ENCODE results near the gene NINJ2.
"Not testable (repeated sequence)": the region's sequence is repeated elsewhere in the genome, so short reads cannot be mapped to it uniquely, and the experiment has no call there.

Gene NINJ2

GRCh38 chr12:704516-705242 is 41.4 kb upstream of the NINJ2 start:
- Histone ChIP-seq H3K36me3 (ENCODE audit: insufficient read depth, low read length) (no peaks in the 10 kb centered on the region), H4K20me1 (ENCODE audit: insufficient read depth, low read length) (no peaks in the 10 kb centered on the region), H3K4me3 (ENCODE audit: low read depth in 1 of 2, low read length in 2 of 2) (no peak overlapping the region), H2AFZ (ENCODE audit: low read depth, low read length) (no peak overlapping the region), H3K4me1 (ENCODE audit: insufficient read depth, low read length) (no peaks in the 10 kb centered on the region), H3K27ac (ENCODE audit: low read length) (no peak overlapping the region), H3K9me3 (ENCODE audit: insufficient read depth, low read length, severe bottlenecking) (no peaks in the 10 kb centered on the region), H3K9ac (ENCODE audit: low read depth, low read length) (no peak overlapping the region), H3K79me2 (ENCODE audit: insufficient read depth, low read length) (no peaks in the 10 kb centered on the region), H3K4me2 (ENCODE audit: insufficient read depth, low read length) (no peak overlapping the region), H3K27me3 (ENCODE audit: insufficient read depth, low read length, poor library complexity) (no peaks in the 10 kb centered on the region)
- TF ChIP-seq EZH2 (IDR thresholded peaks at IDR 0.05; ENCODE audit: borderline replicate concordance, low read depth, low read length, severe bottlenecking) (no peak), CTCF (IDR thresholded peaks at IDR 0.05; ENCODE audit: borderline replicate concordance, extremely low read depth, low read length, poor library complexity, severe bottlenecking) (no peak)
- DNase-seq (no peak), ATAC-seq (ENCODE audit: insufficient read depth, low read depth) (no peak)

GRCh38 chr12:701896-702539 is 38.8 kb upstream of the NINJ2 start:
- Histone ChIP-seq H3K27ac (ENCODE audit: low read length) (no peak overlapping the region), H2AFZ (ENCODE audit: low read depth, low read length) (no peak overlapping the region), H3K4me1 (ENCODE audit: insufficient read depth, low read length) (no peaks in the 10 kb centered on the region), H3K79me2 (ENCODE audit: insufficient read depth, low read length) (no peaks in the 10 kb centered on the region), H3K9ac (ENCODE audit: low read depth, low read length) (no peak overlapping the region), H3K4me2 (ENCODE audit: insufficient read depth, low read length) (no peak overlapping the region), H4K20me1 (ENCODE audit: insufficient read depth, low read length) (no peaks in the 10 kb centered on the region), H3K4me3 (ENCODE audit: low read depth in 1 of 2, low read length in 2 of 2) (no peak overlapping the region), H3K9me3 (ENCODE audit: insufficient read depth, low read length, severe bottlenecking) (peaks cover 7% of the 10 kb centered on the region), H3K27me3 (ENCODE audit: insufficient read depth, low read length, poor library complexity) (no peaks in the 10 kb centered on the region), H3K36me3 (ENCODE audit: insufficient read depth, low read length) (no peaks in the 10 kb centered on the region)
- no peak for DNase-seq
- TF ChIP-seq EZH2 (IDR thresholded peaks at IDR 0.05; ENCODE audit: borderline replicate concordance, low read depth, low read length, severe bottlenecking) (no peak), CTCF (IDR thresholded peaks at IDR 0.05; ENCODE audit: borderline replicate concordance, extremely low read depth, low read length, poor library complexity, severe bottlenecking) (no peak)
- no peak for ATAC-seq (ENCODE audit: insufficient read depth, low read depth)

GRCh38 chr12:700016-700415 is 36.8 kb upstream of the NINJ2 start:
- Histone ChIP-seq H3K79me2 (ENCODE audit: insufficient read depth, low read length) (no peaks in the 10 kb centered on the region), H3K4me2 (ENCODE audit: insufficient read depth, low read length) (no peak overlapping the region), H3K4me1 (ENCODE audit: insufficient read depth, low read length) (no peaks in the 10 kb centered on the region), H3K4me3 (ENCODE audit: low read depth in 1 of 2, low read length in 2 of 2) (no peak overlapping the region), H3K27ac (ENCODE audit: low read length) (no peak overlapping the region), H4K20me1 (ENCODE audit: insufficient read depth, low read length) (no peaks in the 10 kb centered on the region), H3K36me3 (ENCODE audit: insufficient read depth, low read length) (no peaks in the 10 kb centered on the region), H3K27me3 (ENCODE audit: insufficient read depth, low read length, poor library complexity) (no peaks in the 10 kb centered on the region), H2AFZ (ENCODE audit: low read depth, low read length) (no peak overlapping the region), H3K9ac (ENCODE audit: low read depth, low read length) (no peak overlapping the region), H3K9me3 (ENCODE audit: insufficient read depth, low read length, severe bottlenecking) (peaks cover 7% of the 10 kb centered on the region)
- DNase-seq (no peak), ATAC-seq (ENCODE audit: insufficient read depth, low read depth) (no peak)
- no peak for TF ChIP-seq CTCF (IDR thresholded peaks at IDR 0.05; ENCODE audit: borderline replicate concordance, extremely low read depth, low read length, poor library complexity, severe bottlenecking)
- no peak for TF ChIP-seq EZH2 (IDR thresholded peaks at IDR 0.05; ENCODE audit: borderline replicate concordance, low read depth, low read length, severe bottlenecking)

- H3K79me2 ChIP-seq (ENCODE audit: insufficient read depth, low read length); H3K4me1 ChIP-seq (ENCODE audit: insufficient read depth, low read length); H3K9me3 ChIP-seq (ENCODE audit: insufficient read depth, low read length, severe bottlenecking); DNase-seq; ATAC-seq (ENCODE audit: insufficient read depth, low read depth); H3K4me3 ChIP-seq (ENCODE audit: low read depth in 1 of 2, low read length in 2 of 2); H3K9ac ChIP-seq (ENCODE audit: low read depth, low read length); H3K4me2 ChIP-seq (ENCODE audit: insufficient read depth, low read length); H3K36me3 ChIP-seq (ENCODE audit: insufficient read depth, low read length); H3K27ac ChIP-seq (ENCODE audit: low read length); H3K27me3 ChIP-seq (ENCODE audit: insufficient read depth, low read length, poor library complexity); H2AFZ ChIP-seq (ENCODE audit: low read depth, low read length); H4K20me1 ChIP-seq (ENCODE audit: insufficient read depth, low read length): not testable (repeated sequence)
These were observed 35.0 kb upstream of the NINJ2 start for GRCh38 chr12:698222-698621.

Measured in DND-41 (cell line).